ENCODE measurements around the gene EEF2. TPM values are rescaled to one million over a fixed set of nuclear protein-coding genes. Genes with fewer than 3 reads are reported as not detected.
A peak's percentile ranks its signal among the peaks of the same experiment; 100 is the strongest.

EEF2 gene
- total RNA-seq, 4 donors from 2014 or later, result 1,701 to 2,714 (median 2,440) TPM

DNA sequence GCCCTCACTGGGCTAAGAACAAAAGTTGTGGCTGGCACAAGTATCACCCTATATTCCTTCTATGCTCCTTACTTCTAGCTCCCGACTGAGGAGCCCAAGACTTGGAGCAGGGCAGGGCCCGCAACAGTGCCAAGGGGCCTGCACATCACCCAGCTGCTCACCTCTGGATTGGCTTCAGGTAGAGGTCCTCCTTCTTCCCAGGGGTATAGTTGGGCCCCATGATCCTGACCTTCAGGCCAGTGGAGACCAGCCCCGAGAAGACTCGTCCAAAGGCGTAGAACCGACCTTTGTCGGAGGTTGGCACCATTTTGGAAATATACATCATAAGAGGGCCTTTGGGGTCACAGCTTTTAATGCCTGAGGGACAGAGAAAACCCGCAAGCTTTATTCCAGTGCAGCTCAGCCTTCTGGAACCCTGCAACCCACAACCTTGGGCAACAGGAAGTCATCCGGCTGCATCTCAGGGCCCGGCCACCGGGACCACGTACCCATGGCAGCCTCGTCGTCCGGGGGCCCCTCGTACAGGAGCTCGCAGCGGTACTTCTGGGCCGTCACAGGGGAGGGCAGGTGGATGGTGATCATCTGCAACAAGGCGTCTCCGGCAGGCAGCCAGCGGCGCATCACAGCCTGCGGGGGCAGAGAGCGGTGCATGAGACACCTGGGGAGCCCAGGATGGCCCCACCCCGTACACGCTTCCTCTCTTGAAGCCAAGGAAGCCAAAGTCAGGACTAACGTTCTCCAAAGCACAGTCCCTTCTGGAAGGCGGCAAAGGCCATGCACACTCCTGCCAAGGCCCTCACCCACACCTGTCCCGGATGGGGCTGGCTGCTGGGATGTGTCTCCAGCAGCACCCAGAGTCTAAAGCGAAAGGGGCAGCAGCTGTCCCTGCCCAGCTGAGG lies 4.7 kb downstream of the EEF2 start:
- Histone ChIP-seq H3K4me1 (peaks cover 18 to 20% of the 10 kb centered on the region in 2 donors), H3K27ac (peak overlapping the region in 3 of 4 donors; percentile 89 to 100 (median 91)), H3K9me3 (no peaks in the 10 kb centered on the region), H3K27me3 (no peaks in the 10 kb centered on the region), H3K36me3 (peaks cover 0 to 88% of the 10 kb centered on the region in 2 donors), H3K4me3 (no peak overlapping the region)
- intact Hi-C loops (cut with DNase I; ENCODE audit: low total_unique reads), result loop anchor here (10.0 kb wide), 1 partner anchor 364 kb away; the partner anchor contains the start of gene MPND
- in situ Hi-C loops (cut with MboI; ENCODE audit: low sequenced_read_pairs in 4 of 4), result loop anchor here in 1 of 4 donors (10.0 kb wide), 1 partner anchor 84 kb away; the partner anchor contains the start of gene ZBTB7A
- TF ChIP-seq, protein P1, sequence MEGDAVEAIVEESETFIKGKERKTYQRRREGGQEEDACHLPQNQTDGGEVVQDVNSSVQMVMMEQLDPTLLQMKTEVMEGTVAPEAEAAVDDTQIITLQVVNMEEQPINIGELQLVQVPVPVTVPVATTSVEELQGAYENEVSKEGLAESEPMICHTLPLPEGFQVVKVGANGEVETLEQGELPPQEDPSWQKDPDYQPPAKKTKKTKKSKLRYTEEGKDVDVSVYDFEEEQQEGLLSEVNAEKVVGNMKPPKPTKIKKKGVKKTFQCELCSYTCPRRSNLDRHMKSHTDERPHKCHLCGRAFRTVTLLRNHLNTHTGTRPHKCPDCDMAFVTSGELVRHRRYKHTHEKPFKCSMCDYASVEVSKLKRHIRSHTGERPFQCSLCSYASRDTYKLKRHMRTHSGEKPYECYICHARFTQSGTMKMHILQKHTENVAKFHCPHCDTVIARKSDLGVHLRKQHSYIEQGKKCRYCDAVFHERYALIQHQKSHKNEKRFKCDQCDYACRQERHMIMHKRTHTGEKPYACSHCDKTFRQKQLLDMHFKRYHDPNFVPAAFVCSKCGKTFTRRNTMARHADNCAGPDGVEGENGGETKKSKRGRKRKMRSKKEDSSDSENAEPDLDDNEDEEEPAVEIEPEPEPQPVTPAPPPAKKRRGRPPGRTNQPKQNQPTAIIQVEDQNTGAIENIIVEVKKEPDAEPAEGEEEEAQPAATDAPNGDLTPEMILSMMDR (IDR thresholded peaks at IDR 0.05 in 4 of 5, conservative IDR thresholded peaks at IDR 0.05 in 1 of 5), result no peak
- no peak for TF ChIP-seq POLR2A (IDR thresholded peaks at IDR 0.05)
- ATAC-seq (no peak), DNase-seq (no peak)

DNA sequence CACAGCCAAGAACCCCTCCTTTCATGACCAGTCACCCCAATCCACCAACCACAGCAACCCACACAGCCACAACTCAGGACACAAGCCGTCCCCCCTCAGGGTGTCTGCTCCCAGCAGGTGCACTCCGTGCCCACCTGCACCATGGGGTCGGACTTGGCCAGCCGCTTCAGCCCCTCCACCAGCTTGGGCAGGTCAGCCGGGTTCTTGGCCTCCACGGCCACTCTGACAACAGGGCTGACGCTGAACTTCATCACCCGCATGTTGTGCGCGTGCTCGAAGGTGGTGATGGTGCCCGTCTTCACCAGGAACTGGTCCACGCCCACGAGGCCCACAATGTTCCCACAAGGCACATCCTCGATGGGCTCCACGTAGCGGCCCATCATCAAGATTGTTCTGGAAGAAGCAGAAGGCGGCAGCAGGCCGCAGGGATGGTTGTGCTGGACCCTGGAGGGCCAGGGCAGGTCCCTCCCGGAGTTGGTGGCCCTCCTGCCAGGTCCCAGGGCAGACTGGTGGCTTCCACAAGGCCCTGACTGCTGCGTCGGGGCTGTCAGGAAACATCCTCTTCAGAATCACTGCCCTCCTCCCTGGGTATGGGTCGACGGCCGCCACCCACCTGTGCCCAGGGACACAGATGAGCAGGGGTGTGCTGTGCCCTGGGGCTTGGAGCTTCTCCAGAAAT lies 5.5 kb downstream of the EEF2 start:
- intact Hi-C loops (cut with DNase I; ENCODE audit: low total_unique reads), result loop anchor here (10.0 kb wide), 2 partner anchors 365 to 1815 kb away; partner anchors contain the start of genes DOT1L and MPND
- peak in 1 of 2 donors; percentile 14 for DNase-seq
- Histone ChIP-seq H3K9me3 (no peaks in the 10 kb centered on the region), H3K4me1 (peaks cover 17 to 19% of the 10 kb centered on the region in 2 donors), H3K27ac (peak overlapping the region in 2 of 4 donors; percentile 89 to 100), H3K27me3 (no peaks in the 10 kb centered on the region), H3K36me3 (peaks cover 0 to 94% of the 10 kb centered on the region in 2 donors), H3K4me3 (no peak overlapping the region)
- no peak for ATAC-seq
- no peak for TF ChIP-seq POLR2A (IDR thresholded peaks at IDR 0.05)
- TF ChIP-seq, protein P1 (IDR thresholded peaks at IDR 0.05 in 4 of 5, conservative IDR thresholded peaks at IDR 0.05 in 1 of 5), result no peak
- in situ Hi-C loops (cut with MboI; ENCODE audit: low sequenced_read_pairs in 4 of 4), result loop anchor here in 1 of 4 donors (10.0 kb wide), 1 partner anchor 85 kb away; the partner anchor contains the start of gene ZBTB7A

DNA sequence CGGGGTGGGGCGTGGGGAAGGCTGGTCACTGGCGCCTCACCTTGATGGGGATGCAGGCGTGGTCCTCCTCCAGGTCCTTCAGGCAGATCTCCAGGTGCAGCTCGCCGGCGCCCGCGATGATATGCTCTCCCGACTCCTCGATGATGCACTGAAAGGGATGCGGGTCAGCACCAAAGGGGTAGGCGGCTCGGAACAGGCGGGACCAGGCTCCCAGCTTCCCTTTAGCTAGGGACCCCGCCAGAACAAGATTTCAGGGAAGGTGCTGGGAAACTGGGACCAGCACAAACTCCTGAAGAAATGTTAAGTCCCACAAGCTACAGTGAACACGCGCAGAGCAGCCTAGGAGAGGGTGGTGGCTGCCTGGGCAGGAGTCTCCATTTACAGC lies 6.0 kb downstream of the EEF2 start:
- in situ Hi-C loops (cut with MboI; ENCODE audit: low sequenced_read_pairs in 4 of 4), result no loop called here
- peak in 1 of 2 donors; percentile 28 for DNase-seq
- TF ChIP-seq, protein P1 (IDR thresholded peaks at IDR 0.05 in 4 of 5, conservative IDR thresholded peaks at IDR 0.05 in 1 of 5), result no peak
- no peak for TF ChIP-seq POLR2A (IDR thresholded peaks at IDR 0.05)
- Histone ChIP-seq H3K27ac (peak overlapping the region in 2 of 4 donors; percentile 33 to 48), H3K9me3 (no peaks in the 10 kb centered on the region), H3K36me3 (peaks cover 0 to 94% of the 10 kb centered on the region in 2 donors), H3K4me3 (no peak overlapping the region), H3K27me3 (no peaks in the 10 kb centered on the region), H3K4me1 (peaks cover 17 to 18% of the 10 kb centered on the region in 2 donors)
- ATAC-seq, result no peak
- intact Hi-C loops (cut with DNase I; ENCODE audit: low total_unique reads), result loop anchor here (10.0 kb wide), 1 partner anchor 1814 kb away; the partner anchor contains the start of gene DOT1L

DNA sequence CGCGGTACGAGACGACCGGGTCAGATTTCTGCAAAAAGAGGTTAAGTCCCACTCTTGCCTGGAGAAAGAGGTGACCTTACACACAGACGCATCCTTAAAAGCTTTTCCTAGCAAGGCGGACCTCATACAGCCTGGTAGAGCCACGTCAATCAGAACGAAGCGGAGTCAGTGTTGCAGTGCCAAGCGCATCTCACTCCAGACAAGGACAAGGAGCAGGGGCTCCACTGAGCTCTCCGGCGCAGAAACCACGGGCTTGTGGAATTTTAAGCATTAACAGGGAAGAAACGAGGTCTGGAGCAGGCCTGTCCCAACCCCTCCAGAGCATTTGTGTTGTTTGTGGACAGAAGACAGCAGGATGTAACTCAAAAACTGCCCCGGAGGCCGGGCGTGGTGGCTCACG lies 7.1 kb downstream of the EEF2 start:
- in situ Hi-C loops (cut with MboI; ENCODE audit: low sequenced_read_pairs in 4 of 4), result no loop called here

More for the DNA sequence above, 7.1 kb downstream of the EEF2 start:
- ATAC-seq (no peak), DNase-seq (no peak)
- intact Hi-C loops (cut with DNase I; ENCODE audit: low total_unique reads), result loop anchor here (10.0 kb wide), 1 partner anchor 1813 kb away; the partner anchor contains the start of gene DOT1L
- Histone ChIP-seq H3K4me1 (peaks cover 7% of the 10 kb centered on the region in 2 donors), H3K27me3 (no peaks in the 10 kb centered on the region), H3K36me3 (peaks cover 0 to 82% of the 10 kb centered on the region in 2 donors), H3K9me3 (no peaks in the 10 kb centered on the region), H3K27ac (peak overlapping the region in 2 of 4 donors; percentile 10 to 22), H3K4me3 (no peak overlapping the region)
- TF ChIP-seq, protein P1 (IDR thresholded peaks at IDR 0.05 in 4 of 5, conservative IDR thresholded peaks at IDR 0.05 in 1 of 5), result no peak
- no peak for TF ChIP-seq POLR2A (IDR thresholded peaks at IDR 0.05)
